Measurements from ENCODE around the gene ATP8B1. TPM values are rescaled to one million over a fixed set of nuclear protein-coding genes. Genes with fewer than 3 reads are reported as not detected.

ATP8B1 gene
- total RNA-seq, 1 experiment from 2014 or later: 15.9 TPM

GRCh38 chr18:57791911-57792310 is 11.2 kb downstream of the ATP8B1 start:
- H3K4me2 ChIP-seq (ENCODE audit: low read length): no peak overlapping the region
- RAD21 ChIA-PET (ENCODE audit: low non-redundant PET in 1 of 2, low total read pairs in 2 of 2, uncharacterized antibody in 2 of 2, unreplicated experiment in 2 of 2): no interaction called here
- peaks cover 40 to 60% of the 10 kb centered on the region in 2 experiments for H3K4me1 ChIP-seq (ENCODE audit: control insufficient read depth in 1 of 2, insufficient read depth in 2 of 2, low read length in 2 of 2)
- ATAC-seq: no peak
- no peak overlapping the region for H3K4me3 ChIP-seq (replicated peaks in 1 of 2; ENCODE audit: low read depth in 1 of 2, low read length in 2 of 2)
- no TSS peak for BruUV-seq (replicated peaks)
- no peaks in the 10 kb centered on the region for H4K20me1 ChIP-seq (ENCODE audit: insufficient read depth)
- no peak overlapping the region for H2AFZ ChIP-seq (ENCODE audit: low read depth, low read length, poor library complexity, severe bottlenecking)
- no peaks in the 10 kb centered on the region for H3K27me3 ChIP-seq (ENCODE audit: insufficient read depth, low read length)
- TF ChIP-seq ZFX (IDR thresholded peaks at IDR 0.05): no peak
- TF ChIP-seq JUND (IDR thresholded peaks at IDR 0.05): no peak
- no peak for TF ChIP-seq ATF3 (IDR thresholded peaks at IDR 0.05)
- no peak for TF ChIP-seq SIN3A (IDR thresholded peaks at IDR 0.05; ENCODE audit: low read depth)
- no peak for TF ChIP-seq EZH2 (IDR thresholded peaks at IDR 0.05)
- no peak for TF ChIP-seq ELF1 (IDR thresholded peaks at IDR 0.05; ENCODE audit: borderline replicate concordance, low read depth)
- no peak for TF ChIP-seq CEBPB (IDR thresholded peaks at IDR 0.05; ENCODE audit: low read depth)
- no peak for TF ChIP-seq ZBTB33 (IDR thresholded peaks at IDR 0.05; ENCODE audit: extremely low read depth, insufficient replicate concordance, low read length)
- TF ChIP-seq SP1 (IDR thresholded peaks at IDR 0.05; ENCODE audit: low read depth): no peak
- TF ChIP-seq ZNF274 (IDR thresholded peaks at IDR 0.05; ENCODE audit: low read depth, low read length): no peak
- TF ChIP-seq RAD21 (IDR thresholded peaks at IDR 0.05; ENCODE audit: low read depth): no peak
- no peak for TF ChIP-seq FOSL1 (IDR thresholded peaks at IDR 0.05; ENCODE audit: low read depth)
- TF ChIP-seq EZH2phosphoT487 (IDR thresholded peaks at IDR 0.05; ENCODE audit: borderline replicate concordance): no peak
- no peak for TF ChIP-seq POLR2A (IDR thresholded peaks at IDR 0.05; ENCODE audit: borderline replicate concordance, extremely low read depth, insufficient read depth, insufficient read length)
- TF ChIP-seq MAX (IDR thresholded peaks at IDR 0.05): no peak
- no peak for TF ChIP-seq SRF (IDR thresholded peaks at IDR 0.05; ENCODE audit: low read depth)
- CTCF ChIA-PET: no interaction called here
- POLR2A ChIA-PET: no interaction called here
- H3K9ac ChIP-seq (ENCODE audit: low read length): no peak overlapping the region
- peaks cover 37% of the 10 kb centered on the region for H3K79me2 ChIP-seq (ENCODE audit: insufficient read depth, low read length)
- no peak overlapping the region for H3K27ac ChIP-seq (ENCODE audit: low read depth, low read length)
- no peaks in the 10 kb centered on the region for H3K9me3 ChIP-seq (ENCODE audit: control insufficient read depth in 1 of 2, insufficient read depth in 1 of 2, low read depth in 1 of 2, low read length in 2 of 2)
- DNase-seq (ENCODE audit: low read depth, low spot score): no peak
- no peaks in the 10 kb centered on the region for H3K36me3 ChIP-seq (ENCODE audit: control insufficient read depth in 1 of 2, insufficient read depth in 2 of 2, low read length in 2 of 2)
- no peaks in the 10 kb centered on the region for H3K9me2 ChIP-seq (ENCODE audit: insufficient read depth)
- intact Hi-C loops (cut with micrococcal nuclease): no loop called here

Measured in HCT116 (cell line).